Stimulated activated CD4-positive, alpha-beta T cell treated with anti-CD3 and anti-CD28 coated beads, Interleukin-15, amount 100 ng/mL, for 1 hour (primary cell): ENCODE measurements around the gene L3MBTL4.

ENCODE experiments used
- DNase-seq, 2 donors: peaks; one replicate each; pipeline ENCODE4 v3.0.0-alpha.2; 2020; ENCODE audit warnings: low read depth in 1 of 2, low spot score in 1 of 2

The L3MBTL4 gene

DNA sequence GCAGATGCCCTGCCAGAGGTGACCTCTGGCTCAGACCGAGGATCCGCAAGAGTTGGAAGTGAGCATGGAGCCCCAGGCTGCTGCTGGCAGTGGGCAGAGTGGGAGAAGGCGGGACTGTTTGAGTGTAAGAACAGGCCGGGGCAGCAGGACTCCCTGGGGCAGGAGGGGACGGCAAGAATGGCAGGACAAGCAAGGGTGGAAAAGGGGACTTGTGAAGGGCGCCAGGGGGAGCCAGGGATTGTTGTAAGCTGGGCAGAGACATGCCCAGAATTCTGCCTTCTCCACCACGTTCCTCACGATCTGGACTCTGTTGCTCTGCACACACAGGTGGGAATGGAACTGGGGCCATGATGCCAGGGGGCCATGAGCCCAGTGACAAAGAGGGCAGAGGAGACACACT lies 447.0 kb downstream of the L3MBTL4 start:
- no peak for DNase-seq

DNA sequence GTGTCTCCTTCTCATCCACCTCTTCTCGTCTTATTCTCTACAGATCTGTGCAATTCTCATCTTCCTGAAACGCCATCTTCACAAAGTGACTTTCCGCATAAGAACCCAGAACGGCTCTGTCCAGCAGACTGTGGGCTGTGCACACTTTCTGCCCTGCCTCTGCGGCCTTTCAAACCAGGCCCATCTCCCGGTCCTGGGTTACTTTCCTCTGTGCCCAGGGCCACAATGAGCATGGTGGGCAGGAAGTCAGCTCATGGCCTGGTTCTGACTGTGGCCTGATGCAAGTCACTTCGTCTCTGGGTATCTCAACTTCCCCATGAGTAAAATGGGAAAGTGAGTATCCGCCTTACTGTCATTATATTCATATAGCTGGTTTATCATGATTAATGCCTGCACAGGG lies 447.7 kb downstream of the L3MBTL4 start:
- DNase-seq = no peak

DNA sequence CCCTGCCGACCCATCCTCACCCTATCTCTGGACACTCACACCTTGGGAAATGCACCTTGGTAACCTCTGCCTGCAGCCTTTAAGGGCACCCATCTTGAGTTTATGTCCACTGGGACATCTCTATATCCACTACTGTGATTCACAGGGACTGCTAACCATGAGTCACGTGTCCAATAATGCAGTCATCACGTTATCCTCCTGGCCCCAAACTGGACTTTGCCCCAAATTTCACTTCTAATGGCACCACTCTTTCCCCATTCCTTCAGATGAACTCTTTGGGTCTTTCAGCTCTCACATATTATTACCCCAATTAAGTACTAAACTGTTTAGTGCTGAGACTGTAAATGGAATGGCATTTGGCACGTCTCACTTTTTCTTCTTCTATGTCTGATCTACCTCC lies 448.2 kb downstream of the L3MBTL4 start:
- DNase-seq = no peak

DNA sequence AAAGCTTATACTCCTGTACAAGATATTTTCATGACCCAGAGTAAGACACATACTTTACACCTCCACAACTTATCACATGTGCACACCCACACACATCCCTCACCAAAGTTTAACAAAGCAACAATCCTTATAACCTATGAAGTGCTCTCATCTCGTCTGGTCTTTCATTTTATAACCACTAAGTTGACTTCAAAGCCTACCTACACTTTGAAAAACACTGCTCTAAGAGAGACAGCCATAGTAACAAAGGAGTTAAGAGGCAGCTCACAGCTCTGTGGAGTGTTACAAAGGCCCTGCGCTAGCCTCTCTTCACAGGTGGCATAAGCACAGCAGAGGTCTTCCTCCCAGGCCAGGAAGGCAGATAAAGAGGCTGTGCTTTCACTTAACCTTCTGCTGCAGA lies 449.7 kb downstream of the L3MBTL4 start:
- DNase-seq = no peak

DNA sequence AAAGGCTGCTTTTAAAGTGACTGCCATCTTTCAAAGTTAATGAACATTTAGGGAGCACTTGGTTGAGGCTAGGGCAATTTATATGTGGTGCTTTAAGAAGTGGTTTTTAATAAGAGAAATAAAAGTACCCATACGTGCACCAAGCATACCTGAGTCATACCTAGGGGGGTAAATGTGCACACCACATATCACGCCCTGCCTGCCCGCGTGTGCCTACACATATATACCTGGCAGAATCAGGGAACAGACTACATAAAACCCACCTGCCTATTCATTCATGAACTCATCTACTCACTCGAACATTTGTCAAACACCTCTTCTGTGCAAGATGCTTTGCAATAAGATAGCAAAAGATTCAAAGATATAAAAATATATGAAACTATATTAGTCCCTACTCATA lies 450.1 kb downstream of the L3MBTL4 start:
- no peak for DNase-seq

DNA sequence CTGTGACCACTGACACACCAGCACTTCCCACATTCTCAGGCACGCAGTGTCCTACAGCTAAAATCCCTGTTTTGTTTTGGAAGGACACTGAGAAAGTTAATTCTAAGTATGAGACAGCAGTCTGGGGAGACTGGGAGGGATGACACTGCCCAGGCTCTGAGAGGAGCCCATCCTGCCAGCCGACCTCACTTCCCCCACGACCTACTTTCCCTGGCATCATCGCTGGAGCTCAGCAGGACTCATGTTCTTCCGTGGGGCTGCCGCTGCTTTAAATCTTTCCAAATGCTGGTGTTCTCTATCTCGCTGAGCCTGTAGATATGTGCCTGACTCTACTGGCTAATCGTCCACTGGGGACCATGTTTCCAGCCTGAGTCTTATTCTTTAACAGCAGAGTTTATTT lies 450.6 kb downstream of the L3MBTL4 start:
- no peak for DNase-seq

DNA sequence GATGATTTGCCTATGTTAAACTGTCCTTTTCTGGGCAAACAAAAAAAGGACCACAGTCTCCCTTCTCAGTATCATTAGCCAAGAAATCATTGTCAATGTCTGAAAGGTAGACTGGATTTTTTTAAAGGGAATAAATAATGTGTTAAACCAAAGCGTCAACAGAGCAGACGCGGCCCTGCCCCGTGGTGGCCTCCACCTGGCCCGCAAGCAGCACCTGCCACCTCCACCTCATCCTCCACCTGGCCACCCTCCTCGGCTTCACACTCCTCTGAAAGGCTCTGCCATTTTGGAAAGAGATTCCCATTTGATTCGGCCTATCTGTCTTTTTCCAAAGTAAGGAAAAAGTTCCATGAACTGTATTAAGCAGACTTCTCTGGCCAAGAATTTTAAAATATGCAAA lies 451.4 kb downstream of the L3MBTL4 start:
- DNase-seq = no peak

DNA sequence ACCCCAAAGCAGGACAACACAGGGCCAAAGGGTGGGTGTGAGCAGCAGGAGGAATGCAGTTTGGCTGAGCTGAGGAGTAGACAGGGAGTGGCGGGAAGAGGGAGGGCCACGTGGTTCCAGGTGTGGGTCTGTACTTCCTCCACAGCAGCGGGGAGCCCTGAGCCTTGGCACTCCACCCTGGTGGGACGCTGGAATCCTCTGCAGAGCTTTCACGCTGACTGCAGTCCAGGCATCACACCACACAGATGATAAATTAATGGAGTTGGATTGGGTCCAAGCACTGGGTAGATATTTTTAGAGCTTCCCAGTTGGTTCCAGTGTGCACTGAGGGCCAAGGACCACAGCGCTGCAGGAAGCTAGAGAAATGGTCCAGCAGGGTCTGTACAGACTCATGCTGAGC lies 452.3 kb downstream of the L3MBTL4 start:
- no peak for DNase-seq

DNA sequence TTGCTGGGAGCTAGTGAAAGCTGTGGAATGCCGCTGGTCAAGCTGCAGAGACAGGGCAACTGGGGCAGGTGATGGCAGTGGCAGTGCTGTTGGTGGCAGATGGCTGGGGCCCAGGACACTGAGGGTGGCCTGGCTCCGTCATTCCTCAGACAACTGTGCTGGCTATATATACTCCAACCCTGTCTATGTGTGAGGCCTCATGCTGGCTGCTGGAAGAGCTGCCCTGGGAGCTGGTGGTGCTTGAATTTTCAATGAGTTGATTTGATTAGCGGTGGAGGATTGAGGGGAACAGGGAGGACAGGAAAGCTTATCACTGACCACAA lies 452.9 kb downstream of the L3MBTL4 start:
- no peak for DNase-seq

DNA sequence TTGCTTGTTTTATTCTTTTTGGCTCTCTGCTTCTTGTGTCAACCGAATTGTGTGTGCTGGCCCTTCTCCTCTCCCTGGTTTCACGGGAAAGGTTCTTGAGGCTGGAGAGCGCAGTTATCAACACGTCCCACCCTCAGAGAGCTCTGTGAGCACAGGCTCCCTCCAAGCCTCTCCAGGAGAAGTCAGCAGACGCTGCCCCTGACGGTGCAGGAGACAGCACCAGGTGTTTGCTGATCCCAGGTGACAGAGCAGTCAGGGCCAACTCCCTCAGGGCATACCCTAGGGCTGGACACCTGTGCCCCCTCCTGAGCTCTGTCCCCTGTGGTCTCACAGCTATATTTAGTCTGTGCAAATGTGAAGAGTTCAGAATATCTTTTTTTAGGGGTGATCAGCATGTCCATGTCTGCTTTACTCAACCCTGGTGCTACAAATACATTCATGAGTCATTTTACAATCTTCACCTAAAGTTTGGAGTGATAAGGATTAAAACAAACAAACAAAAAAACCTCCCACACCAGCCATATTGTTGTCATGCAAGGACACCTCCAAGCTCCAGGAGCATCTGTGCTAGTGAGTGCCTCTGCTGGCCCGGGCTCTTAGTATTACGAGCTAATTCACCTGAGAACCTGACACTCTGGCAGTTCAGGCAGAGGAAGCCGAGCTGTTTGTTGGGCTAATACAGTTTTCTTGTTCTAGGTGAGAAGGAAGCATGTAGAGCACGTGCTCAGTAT lies 453.4 kb downstream of the L3MBTL4 start:
- no peak for DNase-seq

DNA sequence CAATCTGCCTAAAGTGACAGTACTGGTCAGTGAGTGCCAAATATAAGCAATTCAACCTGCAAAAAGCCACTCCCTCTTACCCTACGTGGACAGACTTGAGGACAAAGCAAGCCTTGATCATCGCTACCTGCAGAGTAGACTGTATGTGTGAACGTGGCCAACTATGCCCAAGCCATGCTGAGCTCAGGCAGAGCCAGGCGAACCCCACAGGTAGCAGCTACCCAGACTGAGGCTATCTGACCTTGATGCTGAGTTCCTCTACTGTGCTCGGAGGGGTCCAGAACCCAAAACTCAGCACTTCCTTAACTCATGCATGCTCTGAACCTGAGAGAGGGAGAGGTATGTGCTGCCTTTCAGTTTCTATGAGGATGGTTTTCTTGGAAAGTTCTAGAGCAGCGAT lies 455.9 kb downstream of the L3MBTL4 start:
- no peak for DNase-seq

DNA sequence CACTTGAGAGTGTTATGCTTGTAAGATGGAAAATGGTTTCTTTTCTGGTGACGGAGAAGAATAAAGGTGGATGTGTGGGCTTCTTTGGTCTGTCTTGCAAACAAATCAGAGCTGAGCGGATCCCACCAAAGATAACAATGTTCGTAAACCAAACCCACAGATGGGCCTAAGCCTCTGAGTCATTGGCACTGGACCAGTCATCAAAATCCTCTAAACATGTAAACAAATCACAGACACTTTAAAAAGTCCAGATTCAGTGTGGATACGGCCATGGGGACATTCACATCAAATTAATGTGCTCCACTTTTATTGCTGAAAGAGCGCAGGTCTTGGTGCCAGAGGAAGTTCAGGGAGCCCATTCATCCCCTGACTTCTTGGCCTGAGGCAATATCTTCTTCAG lies 458.9 kb downstream of the L3MBTL4 start:
- DNase-seq = no peak

DNA sequence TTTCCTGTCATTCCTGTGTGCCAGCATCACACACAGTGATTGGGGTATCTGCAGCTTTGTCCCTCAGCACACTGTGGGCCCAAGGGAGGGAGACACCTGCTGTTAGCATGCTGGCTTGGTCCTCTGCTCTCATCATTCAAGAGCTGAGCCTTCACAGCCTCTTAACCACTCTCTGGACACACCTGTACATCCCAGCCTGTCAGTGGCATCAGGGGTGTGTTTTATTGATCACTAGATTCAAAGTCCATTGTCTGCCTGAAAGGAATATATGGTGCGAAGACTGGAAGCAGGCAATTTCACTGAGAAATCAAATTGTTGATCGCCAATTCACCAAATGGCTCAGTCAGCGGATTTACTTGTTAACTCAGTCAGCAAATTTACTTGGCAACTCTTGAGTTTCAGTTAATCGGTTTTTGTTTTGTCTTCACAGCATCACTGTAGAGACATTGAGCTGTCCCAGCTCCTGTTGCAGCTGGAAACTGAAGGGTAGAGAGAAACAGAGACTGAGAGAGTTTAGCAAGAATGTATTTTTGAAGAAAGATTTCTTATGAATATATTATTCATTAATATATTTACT lies 463.1 kb downstream of the L3MBTL4 start:
- no peak for DNase-seq

DNA sequence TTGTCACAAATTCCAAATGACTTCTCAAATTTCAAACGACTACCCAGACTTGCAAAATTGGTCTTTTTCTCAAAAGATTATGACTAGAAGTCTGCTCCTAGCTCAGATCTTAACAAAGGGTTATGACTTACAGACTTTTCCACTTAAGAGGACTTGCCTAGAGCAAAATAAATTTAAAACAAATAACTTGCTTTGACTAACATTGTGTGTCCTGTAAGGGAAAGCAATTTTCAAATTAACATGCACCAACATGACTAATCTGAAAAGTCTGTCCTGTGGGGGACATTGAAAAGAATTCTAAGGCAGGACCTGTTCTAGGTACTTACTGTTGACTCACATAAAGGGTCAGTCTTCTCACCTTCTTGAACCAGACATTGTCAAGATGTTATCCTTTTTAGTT lies 465.9 kb downstream of the L3MBTL4 start:
- no peak for DNase-seq

DNA sequence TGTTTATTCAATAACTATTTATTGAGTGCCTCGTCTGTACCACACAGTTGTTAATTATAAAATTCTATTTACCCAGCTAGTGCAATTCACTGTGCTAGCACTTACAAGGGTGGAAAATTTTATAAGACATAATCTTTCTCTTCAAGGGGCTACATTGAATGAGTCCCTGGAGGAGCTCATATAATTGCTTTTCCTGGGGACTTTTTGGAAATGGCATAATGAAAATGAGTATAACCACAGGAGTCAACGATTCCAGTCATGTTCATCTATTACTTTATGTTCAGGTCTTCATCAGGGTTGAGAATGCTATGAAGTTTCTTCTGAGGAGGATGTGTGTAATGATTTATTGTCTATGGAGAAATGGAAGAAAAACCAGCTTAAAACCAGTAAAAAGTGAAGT lies 466.5 kb downstream of the L3MBTL4 start:
- DNase-seq = no peak

DNA sequence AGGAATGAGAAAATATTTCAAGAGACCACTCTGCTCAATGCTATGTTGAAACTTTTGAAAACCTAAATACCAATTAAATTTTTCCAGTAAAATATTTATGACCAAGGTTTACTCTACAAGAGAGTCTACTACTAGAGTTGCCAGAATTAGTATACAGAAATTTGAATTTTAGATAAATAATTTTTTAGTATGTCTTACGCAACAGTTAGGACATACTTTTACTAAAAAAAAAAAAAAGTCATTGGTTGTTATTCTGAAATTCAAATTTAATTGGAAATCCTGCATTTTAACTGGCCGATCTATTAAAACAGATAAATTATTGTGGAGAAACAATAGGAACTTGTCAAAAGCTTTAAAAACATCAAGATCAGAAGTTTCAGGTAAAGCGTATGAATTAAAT lies 470.3 kb downstream of the L3MBTL4 start:
- DNase-seq = no peak

DNA sequence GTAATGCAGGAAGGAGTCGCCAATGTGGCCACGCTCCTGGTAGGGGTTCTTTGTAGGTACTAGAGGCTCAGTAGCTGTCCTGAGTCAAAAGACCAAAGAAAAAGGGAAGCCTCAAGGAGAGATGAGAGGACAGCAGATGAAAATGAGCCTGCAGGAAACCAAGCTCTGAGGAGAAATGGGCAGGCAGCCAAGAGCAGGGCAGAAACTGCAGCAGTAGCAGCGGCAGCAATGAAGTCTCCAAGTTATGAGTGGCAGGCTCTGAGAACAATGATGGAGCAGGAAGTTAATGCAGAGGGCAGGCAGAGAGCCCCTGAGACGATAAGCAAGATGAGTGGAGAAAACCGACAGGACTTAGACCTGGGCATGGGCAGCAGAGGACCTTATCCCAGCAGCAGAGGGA lies 471.2 kb downstream of the L3MBTL4 start:
- no peak for DNase-seq

DNA sequence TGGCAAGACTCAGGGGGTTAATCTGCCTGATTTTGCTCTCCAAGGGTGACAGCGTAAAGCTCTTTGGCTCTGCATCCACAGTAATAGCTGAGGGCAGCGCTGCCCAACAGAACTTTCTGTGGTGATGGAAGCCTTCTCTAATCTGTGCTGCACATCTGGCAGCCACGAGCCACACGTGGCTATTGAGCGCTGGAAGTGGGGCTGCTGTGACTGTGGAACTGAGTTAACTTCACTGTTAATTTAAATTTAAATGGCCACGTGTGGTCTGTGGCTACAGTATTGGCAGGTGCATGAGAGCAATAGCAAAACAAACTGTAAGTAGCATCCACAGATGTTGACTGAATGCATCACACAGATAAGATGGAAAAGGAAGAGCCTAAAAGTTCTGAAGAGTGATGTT lies 472.1 kb downstream of the L3MBTL4 start:
- no peak for DNase-seq

DNA sequence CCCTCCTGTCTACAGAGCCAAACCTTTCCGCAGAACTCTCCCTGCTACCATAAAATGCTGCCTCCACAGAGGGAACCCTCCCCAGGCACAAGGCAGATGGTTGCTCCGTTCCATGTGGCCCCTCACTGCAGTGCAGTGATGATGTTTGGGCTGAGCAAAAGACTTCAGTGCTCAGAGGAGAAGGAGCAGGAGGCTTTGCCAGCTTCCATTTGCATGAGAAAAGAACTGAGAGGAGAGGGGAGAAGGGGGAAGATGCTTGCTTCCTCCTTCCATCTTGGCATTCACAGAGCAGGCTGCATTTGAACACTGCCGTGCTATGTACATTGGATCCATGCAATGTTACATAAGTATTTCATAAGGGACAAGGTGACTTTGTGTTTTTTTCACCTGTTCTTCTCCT lies 472.8 kb downstream of the L3MBTL4 start:
- no peak for DNase-seq

DNA sequence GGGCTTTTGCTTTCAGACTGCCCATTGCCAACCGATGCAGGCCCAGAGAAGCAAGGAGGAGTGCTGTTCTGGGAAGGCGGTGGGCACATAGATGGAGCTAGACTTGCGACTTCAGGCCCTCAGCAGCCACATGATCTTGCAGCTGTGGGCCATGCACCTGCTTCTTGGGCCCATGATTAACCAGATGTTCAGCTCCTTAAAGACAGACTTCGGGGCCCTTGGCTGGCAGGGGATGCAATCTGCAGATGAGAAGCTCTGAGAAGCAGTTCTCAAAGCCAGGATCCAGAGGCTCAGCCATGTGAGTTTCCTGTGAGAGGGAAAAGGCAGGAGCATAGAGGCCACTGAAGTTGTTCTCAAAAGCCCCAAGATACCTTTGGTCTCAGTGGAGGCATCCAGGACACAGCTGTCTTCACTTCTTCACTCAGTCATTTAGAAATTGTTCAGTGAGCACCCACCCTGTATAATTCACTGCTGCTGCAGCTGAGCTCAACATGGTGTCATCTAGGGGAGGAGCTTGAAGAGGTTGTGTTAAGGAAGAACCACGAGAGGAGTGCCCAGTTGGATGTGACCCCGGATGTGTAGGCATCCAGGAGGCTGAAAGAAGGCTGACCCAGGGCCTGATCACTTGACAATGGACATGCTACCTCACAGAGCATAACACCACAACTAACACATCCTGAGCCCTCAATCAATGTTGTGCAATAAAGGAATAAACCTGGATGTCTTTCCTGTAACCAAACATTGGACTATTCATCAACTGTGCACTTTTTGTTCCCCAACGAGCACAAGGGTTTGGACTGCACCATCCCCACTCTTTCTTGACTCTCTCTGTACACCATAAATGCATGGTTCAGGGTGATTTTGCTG lies 474.7 kb downstream of the L3MBTL4 start:
- DNase-seq = no peak

DNA sequence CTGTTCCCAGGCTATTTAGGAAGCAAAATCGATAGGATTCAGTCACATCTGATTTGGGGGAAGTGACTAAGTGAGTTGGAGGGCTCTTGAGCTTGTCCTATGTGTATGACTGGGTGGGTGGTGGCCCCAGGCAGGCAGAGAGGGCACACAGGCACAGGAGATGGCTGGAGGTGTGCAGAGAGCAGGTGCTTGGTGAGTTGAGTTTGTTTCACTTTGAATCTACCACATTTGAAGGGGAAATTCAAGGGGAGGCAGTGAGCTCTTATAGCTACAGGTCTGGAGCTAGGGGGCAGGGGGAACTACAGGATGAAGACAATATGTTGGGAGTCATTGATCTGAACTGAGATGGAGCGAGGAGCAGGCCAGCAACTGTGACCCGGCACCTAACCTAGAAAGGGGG lies 476.9 kb downstream of the L3MBTL4 start:
- DNase-seq = no peak

DNA sequence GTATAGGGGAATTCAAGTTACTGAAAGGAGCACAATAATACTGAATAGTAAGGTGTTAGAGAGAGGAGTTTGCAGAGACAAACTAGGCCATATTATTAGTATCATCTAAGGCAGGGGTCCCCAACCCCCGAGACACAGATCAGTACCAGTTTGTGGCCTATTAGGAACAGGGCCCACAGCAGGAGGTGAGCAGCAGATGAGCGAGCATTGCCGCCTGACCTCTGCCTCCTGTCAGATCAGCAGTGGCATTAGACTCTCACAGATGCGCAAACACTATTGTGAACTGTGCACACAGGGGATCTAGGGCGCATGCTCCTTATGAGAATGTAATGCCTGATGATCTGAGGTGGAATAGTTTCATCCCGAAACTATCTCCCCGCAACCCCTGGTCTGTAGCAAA lies 477.6 kb downstream of the L3MBTL4 start:
- no peak for DNase-seq

DNA sequence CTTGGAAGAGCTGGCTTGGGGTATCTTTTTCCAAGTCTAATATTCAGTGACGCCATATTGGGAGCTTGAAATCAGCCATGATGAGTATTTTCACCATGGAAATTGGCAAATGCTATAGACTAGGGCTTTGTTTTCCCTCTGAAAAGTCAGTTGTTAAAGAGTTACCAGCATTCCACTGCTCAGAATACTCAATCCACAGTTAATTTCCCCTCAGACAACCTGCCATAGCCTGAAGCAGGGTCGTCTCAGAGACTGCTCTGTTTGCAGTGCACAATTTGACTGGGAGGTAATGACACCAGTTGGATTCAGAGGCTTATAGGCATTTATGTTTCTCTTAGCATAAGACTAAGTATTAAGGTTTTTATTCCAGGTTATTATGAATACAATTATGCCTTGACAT lies 483.9 kb downstream of the L3MBTL4 start:
- no peak for DNase-seq
